Endothelial cell of umbilical vein (primary cell): ENCODE results near the gene TM9SF1.

Source experiments
- CTCF ChIP-seq, 2 donors: IDR thresholded peaks; 1 replicate in 1 of 2; 2 replicates in 1 of 2; pipeline ENCODE4 v1.5.1; 2011; ENCODE audit warnings: low read length in 2 of 2, mild to moderate bottlenecking in 2 of 2, moderate library complexity in 2 of 2, control low read depth in 1 of 2, inconsistent platforms in 1 of 2, low read depth in 1 of 2; ENCODE audit not compliant: insufficient read depth in 1 of 2; ENCODE audit errors: extremely low read depth in 1 of 2
- EZH2 ChIP-seq: IDR thresholded peaks from 2 replicates; pipeline ENCODE4 v1.6.1; 2012; ENCODE audit warnings: borderline replicate concordance, low read depth, mild to moderate bottlenecking, moderate library complexity, low read length, inconsistent platforms; ENCODE audit not compliant: severe bottlenecking
- JUN ChIP-seq: IDR thresholded peaks from 2 replicates; pipeline ENCODE4 v1.6.1; 2011; ENCODE audit warnings: borderline replicate concordance, low read depth; ENCODE audit not compliant: insufficient read length, insufficient read depth
- POLR2A ChIP-seq: IDR thresholded peaks from 2 replicates; pipeline ENCODE4 v1.6.1; 2012; ENCODE audit warnings: low read depth, mild to moderate bottlenecking, control low read depth, low read length
- POLR2AphosphoS5 ChIP-seq: IDR thresholded peaks from 2 replicates; pipeline ENCODE4 v1.6.1; 2012; ENCODE audit warnings: low read depth, mild to moderate bottlenecking, control low read depth, low read length, moderate library complexity; ENCODE audit not compliant: insufficient read depth
- TF ChIP-seq, protein P1 (sequence below): IDR thresholded peaks from 2 replicates; pipeline ENCODE4 v1.6.1; 2011; ENCODE audit not compliant: insufficient read depth, insufficient read length

DNA sequence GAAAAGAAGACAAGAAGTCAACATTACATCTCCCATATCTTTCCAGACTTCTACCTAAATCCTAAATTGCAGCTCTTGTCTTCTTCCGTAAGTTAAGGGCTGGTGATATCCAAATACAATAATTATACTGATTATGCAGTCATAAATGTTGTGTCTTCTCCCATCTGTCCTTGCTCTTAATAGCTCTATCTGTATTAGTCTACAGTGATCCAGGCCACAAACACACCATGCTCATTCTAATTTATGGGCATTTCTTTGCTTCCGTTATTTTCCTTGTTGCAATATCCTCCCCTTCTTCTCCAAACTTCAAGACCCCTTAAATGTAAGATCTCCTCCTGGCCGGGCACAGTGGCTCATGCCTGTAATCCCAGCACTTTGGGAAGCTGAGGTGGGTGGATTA is 24.3 kb upstream of the TM9SF1 start:
- TF ChIP-seq POLR2A: no peak
- TF ChIP-seq CTCF (IDR thresholded peaks at IDR 0.05; ENCODE audit: extremely low read depth in 1 of 2, insufficient read depth in 1 of 2, low read depth in 1 of 2, low read length in 2 of 2): no peak
- TF ChIP-seq POLR2AphosphoS5: no peak
- TF ChIP-seq, protein P1, sequence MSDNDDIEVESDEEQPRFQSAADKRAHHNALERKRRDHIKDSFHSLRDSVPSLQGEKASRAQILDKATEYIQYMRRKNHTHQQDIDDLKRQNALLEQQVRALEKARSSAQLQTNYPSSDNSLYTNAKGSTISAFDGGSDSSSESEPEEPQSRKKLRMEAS: no peak
- TF ChIP-seq EZH2: no peak
- no peak for TF ChIP-seq JUN
